ENCODE measurements around the gene LSM5. TPM values are rescaled to one million over a fixed set of nuclear protein-coding genes. Genes with fewer than 3 reads are reported as not detected.

LSM5 gene
- total and polyA plus RNA-seq, 9 of the 15 experiments (the other 6 are each of a cell fraction or from before 2014, with no cell fraction given): 36.3 to 620 (median 186) TPM

DNA sequence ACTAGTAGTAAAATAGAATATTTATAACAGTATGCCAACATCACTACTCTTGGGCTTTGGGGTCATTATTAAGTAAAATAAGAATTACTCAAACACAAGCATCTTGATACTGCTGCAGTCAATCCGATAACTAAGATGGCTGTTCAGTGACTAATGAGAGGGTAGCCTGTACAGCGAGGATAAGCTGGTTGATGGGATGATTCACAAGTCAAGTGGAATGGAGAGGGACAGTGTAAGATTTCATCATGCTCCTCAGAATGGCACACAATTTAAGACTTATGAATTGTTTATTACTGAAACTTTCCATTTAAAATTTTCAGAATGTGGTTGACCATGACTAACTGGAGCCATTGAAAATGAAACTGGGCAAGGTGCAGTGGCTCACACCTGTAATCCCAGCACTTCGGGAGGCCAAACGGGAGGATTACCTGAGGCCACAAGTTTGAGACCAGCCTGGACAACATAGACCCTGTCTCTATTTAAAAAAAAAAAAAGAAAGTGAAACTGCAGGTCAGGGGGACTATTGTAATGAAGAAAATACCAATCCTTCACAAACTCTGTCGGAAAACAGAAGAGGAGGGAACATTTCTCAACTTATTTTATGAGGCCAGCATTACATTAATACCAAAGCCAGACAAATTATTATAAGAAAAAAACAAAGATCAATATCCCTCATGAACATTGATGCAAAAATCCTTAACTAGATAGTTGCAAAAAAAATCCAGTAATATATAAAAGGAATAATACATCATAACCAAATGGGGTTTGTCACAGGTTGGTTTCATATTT is 16.3 kb upstream of the LSM5 start (continued):
- TF ChIP-seq, protein P1, sequence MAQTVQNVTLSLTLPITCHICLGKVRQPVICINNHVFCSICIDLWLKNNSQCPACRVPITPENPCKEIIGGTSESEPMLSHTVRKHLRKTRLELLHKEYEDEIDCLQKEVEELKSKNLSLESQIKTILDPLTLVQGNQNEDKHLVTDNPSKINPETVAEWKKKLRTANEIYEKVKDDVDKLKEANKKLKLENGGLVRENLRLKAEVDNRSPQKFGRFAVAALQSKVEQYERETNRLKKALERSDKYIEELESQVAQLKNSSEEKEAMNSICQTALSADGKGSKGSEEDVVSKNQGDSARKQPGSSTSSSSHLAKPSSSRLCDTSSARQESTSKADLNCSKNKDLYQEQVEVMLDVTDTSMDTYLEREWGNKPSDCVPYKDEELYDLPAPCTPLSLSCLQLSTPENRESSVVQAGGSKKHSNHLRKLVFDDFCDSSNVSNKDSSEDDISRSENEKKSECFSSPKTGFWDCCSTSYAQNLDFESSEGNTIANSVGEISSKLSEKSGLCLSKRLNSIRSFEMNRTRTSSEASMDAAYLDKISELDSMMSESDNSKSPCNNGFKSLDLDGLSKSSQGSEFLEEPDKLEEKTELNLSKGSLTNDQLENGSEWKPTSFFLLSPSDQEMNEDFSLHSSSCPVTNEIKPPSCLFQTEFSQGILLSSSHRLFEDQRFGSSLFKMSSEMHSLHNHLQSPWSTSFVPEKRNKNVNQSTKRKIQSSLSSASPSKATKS (CRISPR knock-in tag; IDR thresholded peaks at IDR 0.05): 0 out of 2 replicates have a peak, but pooled peaks have one; percentile 27
- TF ChIP-seq U2AF1 (optimal IDR thresholded peaks at IDR 0.05; ENCODE audit: low read depth, low read length): no peak
- peak; percentile 99 for TF ChIP-seq DPF2 (IDR thresholded peaks at IDR 0.05)
- TF ChIP-seq ZNF584 (CRISPR knock-in tag; IDR thresholded peaks at IDR 0.05; ENCODE audit: low read depth): peak; percentile 72
- no peak for TF ChIP-seq HNRNPUL1 (IDR thresholded peaks at IDR 0.05; ENCODE audit: low read length)
- TF ChIP-seq ZNF134 (CRISPR knock-in tag; conservative IDR thresholded peaks at IDR 0.05): no peak
- TF ChIP-seq CEBPB (tag; IDR thresholded peaks at IDR 0.05): peak; percentile 98
- TF ChIP-seq HDAC6 (IDR thresholded peaks at IDR 0.05; ENCODE audit: low read depth, low read length): no peak
- no peak for TF ChIP-seq EZH2 (IDR thresholded peaks at IDR 0.05; ENCODE audit: borderline replicate concordance, low read depth, low read length)
- peak; percentile 59 for TF ChIP-seq NFE2 (IDR thresholded peaks at IDR 0.05; ENCODE audit: low read depth)
- TF ChIP-seq ZNF561 (CRISPR knock-in tag; conservative IDR thresholded peaks at IDR 0.05): no peak
- no peak for TF ChIP-seq ZNF586 (CRISPR knock-in tag; conservative IDR thresholded peaks at IDR 0.05)
- TF ChIP-seq KDM5B (IDR thresholded peaks at IDR 0.05; ENCODE audit: insufficient replicate concordance, low read depth, low read length): no peak
- peak in 1 of 2 experiments; percentile 88; a peak in 2 of 4 replicates for TF ChIP-seq RCOR1 (IDR thresholded peaks at IDR 0.05; ENCODE audit: borderline replicate concordance in 1 of 2, low read depth in 2 of 2, low read length in 2 of 2)
- TF ChIP-seq NR2C2 (CRISPR knock-in tag; IDR thresholded peaks at IDR 0.05): no peak
- peak; percentile 57 for TF ChIP-seq NR2C2 (tag; IDR thresholded peaks at IDR 0.05)
- TF ChIP-seq, protein P2, sequence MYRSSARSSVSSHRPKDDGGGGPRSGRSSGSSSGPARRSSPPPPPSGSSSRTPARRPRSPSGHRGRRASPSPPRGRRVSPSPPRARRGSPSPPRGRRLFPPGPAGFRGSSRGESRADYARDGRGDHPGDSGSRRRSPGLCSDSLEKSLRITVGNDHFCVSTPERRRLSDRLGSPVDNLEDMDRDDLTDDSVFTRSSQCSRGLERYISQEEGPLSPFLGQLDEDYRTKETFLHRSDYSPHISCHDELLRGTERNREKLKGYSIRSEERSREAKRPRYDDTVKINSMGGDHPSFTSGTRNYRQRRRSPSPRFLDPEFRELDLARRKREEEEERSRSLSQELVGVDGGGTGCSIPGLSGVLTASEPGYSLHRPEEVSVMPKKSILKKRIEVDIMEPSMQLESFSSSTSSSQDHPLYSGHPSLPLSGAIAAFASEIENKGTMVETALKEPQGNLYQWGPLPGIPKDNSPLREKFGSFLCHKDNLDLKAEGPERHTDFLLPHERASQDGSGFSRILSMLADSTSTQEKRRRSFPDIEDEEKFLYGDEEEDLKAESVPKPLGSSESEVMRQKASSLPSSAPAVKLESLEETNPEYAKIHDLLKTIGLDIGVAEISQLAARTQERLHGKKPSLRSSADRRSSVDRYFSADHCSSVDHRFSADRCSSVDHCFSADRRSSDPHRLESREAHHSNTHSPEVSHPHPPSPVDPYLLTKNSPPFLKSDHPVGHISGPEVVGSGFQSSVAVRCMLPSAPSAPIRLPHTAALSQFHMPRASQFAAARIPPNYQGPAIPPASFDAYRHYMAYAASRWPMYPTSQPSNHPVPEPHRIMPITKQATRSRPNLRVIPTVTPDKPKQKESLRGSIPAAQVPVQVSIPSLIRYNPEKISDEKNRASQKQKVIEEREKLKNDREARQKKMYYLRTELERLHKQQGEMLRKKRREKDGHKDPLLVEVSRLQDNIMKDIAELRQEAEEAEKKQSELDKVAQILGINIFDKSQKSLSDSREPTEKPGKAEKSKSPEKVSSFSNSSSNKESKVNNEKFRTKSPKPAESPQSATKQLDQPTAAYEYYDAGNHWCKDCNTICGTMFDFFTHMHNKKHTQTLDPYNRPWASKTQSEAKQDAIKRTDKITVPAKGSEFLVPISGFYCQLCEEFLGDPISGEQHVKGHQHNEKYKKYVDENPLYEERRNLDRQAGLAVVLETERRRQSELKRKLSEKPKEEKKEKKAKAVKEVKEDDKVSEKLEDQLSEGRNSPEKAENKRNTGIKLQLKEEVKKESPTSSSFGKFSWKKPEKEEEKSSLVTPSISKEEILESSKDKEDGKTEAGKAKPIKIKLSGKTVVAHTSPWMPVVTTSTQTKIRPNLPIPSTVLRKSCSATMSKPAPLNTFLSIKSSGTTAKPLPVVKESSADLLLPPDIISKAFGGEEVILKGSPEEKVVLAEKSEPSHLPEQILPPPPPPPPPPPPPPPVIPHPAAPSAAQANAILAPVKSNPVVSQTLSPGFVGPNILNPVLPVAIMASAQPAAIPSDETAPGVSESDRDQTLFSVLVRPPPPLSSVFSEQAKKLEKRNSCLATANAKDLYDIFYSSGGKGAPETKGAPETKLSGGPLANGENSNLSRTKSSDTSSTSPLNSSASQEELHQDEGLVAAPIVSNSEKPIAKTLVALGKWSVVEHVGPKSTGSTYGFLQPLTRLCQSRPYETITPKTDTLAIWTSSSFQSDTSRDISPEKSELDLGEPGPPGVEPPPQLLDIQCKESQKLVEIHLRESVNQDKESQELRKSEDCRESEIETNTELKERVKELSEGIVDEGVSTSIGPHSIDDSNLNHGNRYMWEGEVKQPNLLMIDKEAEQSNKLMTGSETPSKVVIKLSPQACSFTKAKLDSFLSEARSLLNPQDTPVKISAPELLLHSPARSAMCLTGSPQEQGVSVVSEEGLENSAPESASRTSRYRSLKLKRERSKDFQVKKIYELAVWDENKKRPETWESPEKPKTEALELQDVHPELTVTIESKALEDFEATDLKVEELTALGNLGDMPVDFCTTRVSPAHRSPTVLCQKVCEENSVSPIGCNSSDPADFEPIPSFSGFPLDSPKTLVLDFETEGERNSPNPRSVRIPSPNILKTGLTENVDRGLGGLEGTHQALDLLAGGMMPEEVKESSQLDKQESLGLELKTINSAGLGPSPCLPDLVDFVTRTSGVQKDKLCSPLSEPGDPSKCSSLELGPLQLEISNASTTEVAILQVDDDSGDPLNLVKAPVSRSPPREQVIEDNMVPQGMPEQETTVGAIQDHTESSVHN (IDR thresholded peaks at IDR 0.05; ENCODE audit: borderline replicate concordance in 1 of 2, low read depth in 1 of 2): peak in 1 of 2 experiments; percentile 74; a peak in 1 of 4 replicates
- no peak for TF ChIP-seq ZNF717 (CRISPR knock-in tag; IDR thresholded peaks at IDR 0.05)

Measured in K562 (cell line).